Activated CD8-positive, alpha-beta T cell treated with anti-CD3 and anti-CD28 coated beads, Interleukin-2, amount 10 ng/mL, durations not matched to agents 7 days and 5 days (primary cell): Measurements from ENCODE around the gene TRMT2A. TPM values are rescaled to one million over a fixed set of nuclear protein-coding genes. Genes with fewer than 3 reads are reported as not detected.
A peak's percentile ranks its signal among the peaks of the same experiment; 100 is the strongest.

Experiments
- ATAC-seq: fragments of 150-1000 bp; cut with Tn5 transposase; one replicate; pipeline ENCODE4 v1.10.0; 2021; ENCODE audit warnings: moderate library complexity
- CTCF ChIA-PET: fragments of 350-600 bp; sonication (Branson Sonifier 250); formaldehyde crosslinking; loops from one replicate; lab custom pipeline; 2021; ENCODE audit warnings: antibody characterized with exemption; lab: Charles Lee
- POLR2A ChIA-PET: fragments of 350-600 bp; sonication (Branson Sonifier 250); formaldehyde crosslinking; loops from one replicate; lab custom pipeline; 2021; ENCODE audit warnings: antibody characterized with exemption; lab: Charles Lee
- DNase-seq: peaks from one replicate; pipeline ENCODE4 v3.0.0-alpha.2; 2020
- H3K27ac Mint-ChIP-seq: one replicate; pipeline ENCODE4 v1.8.0; 2021; ENCODE audit warnings: mild to moderate bottlenecking, mixed read lengths
- H3K27me3 Mint-ChIP-seq: one replicate; pipeline ENCODE4 v1.8.0; 2021; ENCODE audit warnings: low read depth, mixed read lengths
- H3K36me3 Mint-ChIP-seq: one replicate; pipeline ENCODE4 v1.8.0; 2021; ENCODE audit warnings: low read depth, mixed read lengths
- H3K4me1 Mint-ChIP-seq: one replicate; pipeline ENCODE4 v1.8.0; 2021; ENCODE audit warnings: low read depth, mixed read lengths
- H3K4me3 Mint-ChIP-seq: one replicate; pipeline ENCODE4 v1.8.0; 2021; ENCODE audit warnings: mild to moderate bottlenecking, mixed read lengths
- H3K9me3 Mint-ChIP-seq: one replicate; pipeline ENCODE4 v1.8.0; 2022; ENCODE audit warnings: mixed read lengths; ENCODE audit not compliant: insufficient read depth
- total RNA-seq, 2 experiments: library from RNA; stranded (reverse); gene quantifications; one replicate each; pipeline ENCODE4 v1.2.3, GENCODE V29; 2021

Gene TRMT2A
- total RNA-seq, 2 experiments from 2014 or later, result 92.1 to 102 TPM

DNA sequence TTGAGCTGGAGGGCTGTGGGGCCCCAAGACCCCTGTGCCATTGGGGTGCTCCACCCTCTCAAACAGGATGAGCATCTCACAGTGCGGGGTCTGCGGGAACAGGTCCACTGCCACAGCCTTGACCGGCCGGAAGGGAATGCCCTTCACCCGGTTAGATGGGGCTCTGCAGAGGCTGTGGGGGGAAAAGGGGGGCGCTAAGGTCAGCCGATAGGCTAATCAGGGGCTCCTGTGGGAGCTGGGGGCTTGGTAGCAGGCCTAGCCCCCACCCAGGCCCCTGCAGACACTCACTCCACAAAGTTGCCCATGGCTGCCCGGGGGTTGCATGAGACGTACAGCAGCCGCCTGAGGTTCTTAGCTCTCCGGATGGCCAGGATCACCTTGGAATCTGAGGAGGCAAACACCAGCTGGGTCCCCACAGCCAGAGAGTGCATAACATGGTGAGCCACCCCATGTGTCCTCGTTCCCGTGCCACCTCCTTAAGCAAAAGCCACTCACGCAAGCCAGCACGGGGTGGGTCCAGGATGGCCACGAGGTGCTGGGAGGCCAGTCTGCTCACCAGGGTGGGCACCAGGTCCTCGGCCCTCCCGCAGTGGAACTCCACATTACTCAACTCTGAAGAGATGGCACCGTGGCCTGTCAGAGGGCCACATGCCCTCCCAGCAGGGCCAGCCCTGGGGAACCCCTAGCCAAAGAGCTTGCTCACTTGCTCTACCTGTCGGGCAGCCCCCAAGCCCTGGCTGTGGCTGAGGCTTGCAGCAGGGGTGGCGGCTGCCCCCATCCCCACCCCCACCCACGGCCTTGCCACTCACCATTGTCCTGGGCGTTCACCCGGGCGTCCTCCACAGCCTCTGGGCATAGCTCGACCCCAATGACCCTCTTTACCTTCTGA lies 4.2 kb downstream of the TRMT2A start:
- H3K36me3 Mint-ChIP-seq, result peaks cover 53% of the 10 kb centered on the region
- H3K27ac Mint-ChIP-seq, result peak overlapping the region; percentile 84
- H3K9me3 Mint-ChIP-seq, result no peaks in the 10 kb centered on the region
- H3K4me3 Mint-ChIP-seq, result no peak overlapping the region
- no peaks in the 10 kb centered on the region for H3K27me3 Mint-ChIP-seq
- DNase-seq, result no peak
- ATAC-seq, result no peak
- H3K4me1 Mint-ChIP-seq, result peaks cover 52% of the 10 kb centered on the region
- ChIA-PET CTCF (interaction anchor here (1.0 to 2.2 kb wide), 3 partner anchors 14 to 40 kb away, joined by 3 to 9 read pairs (median 6); no protein-coding TSS in a partner anchor), POLR2A (interaction anchor here (0.7 kb wide), 1 partner anchor 315 kb away, joined by 3 read pairs; no protein-coding TSS in a partner anchor)

DNA sequence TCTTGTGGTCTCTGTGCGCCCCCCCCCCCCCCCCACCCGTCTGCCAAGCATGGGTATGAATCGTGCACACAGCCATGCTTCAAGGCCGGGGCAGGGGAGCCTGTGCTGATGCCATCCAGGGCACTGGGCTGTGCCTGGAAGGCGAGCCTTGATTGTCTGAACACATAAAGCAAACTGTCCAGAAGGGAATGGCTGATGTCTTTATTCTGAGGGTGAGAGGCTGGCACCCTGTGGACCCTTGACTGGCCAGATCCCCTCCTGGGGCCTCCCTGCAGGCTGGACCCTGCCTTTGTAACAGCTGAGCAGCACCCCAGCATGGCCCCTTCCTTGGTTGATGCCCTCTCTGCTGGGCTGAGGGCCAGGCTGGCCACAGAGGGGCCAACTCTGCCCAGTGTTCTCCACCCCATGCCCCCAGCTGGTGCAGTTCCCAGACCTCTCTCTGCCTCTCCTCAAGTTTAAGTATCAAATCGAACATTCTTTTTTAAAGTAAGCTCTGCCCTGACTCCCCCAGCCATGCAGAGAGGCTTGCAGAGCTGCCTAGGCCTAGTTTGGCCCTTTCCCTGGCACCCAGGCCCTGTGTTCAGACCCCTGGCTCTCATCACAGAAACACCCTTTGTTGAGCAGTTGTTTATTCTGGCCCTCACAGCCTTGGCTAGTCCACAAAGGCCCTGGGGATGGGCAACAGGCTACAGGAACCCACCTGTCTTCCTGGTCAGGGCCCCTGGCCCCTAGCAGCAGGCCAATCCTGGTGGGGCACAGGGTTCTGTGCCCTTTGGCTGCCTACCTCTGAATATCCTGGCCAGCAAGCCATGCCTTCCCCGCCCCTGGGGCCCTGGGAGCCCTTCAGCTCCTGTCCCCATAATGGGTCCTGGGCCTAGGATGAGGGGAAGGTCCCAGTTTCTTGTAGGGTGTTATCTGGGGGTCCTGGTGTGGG lies 5.1 kb downstream of the TRMT2A start:
- ATAC-seq, result no peak
- peaks cover 60% of the 10 kb centered on the region for H3K36me3 Mint-ChIP-seq
- H3K4me3 Mint-ChIP-seq, result no peak overlapping the region
- H3K27ac Mint-ChIP-seq, result peak overlapping the region; percentile 84
- H3K27me3 Mint-ChIP-seq, result no peaks in the 10 kb centered on the region
- H3K9me3 Mint-ChIP-seq, result no peaks in the 10 kb centered on the region
- peaks cover 52% of the 10 kb centered on the region for H3K4me1 Mint-ChIP-seq
- ChIA-PET POLR2A (interaction anchor here (1.5 kb wide), 1 partner anchor 11 kb away, joined by 8 read pairs; no protein-coding TSS in a partner anchor), CTCF (interaction anchor here (0.7 to 2.2 kb wide), 8 partner anchors 10 to 92 kb away, joined by 3 to 12 read pairs (median 7); no protein-coding TSS in a partner anchor)
- DNase-seq, result no peak

DNA sequence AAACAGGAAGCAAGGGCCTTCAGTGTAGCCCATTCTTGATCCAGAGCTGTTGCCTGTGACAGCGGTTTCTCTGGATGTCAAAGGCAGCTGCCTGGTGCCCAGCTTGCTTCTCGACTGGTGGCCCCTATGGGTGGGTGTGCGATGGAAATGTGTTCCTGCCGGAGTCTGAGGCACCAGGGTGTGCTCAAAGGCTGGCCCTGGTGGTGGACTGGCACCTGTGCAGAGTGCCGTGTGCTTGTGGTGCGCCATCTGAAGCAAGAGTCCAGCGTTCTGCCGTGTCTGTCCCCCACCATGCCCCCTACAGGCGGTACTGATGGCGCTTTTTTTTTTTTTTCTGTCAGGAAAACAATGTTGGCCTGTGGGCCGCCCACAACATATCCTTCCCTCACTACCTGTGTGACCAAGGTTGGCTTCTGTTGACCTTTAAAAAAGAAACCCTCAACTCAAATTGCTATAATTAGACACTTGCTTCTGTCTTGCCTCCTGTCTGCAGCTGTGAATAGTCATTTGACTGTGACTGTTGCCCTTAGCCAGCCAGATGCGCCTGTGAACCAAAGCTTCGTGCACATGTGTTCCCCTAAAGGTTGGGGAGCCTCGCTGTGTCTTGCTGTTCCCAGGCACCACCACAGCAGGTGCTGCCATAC lies 5.9 kb downstream of the TRMT2A start:
- H3K36me3 Mint-ChIP-seq, result peaks cover 63% of the 10 kb centered on the region
- H3K9me3 Mint-ChIP-seq, result no peaks in the 10 kb centered on the region
- H3K4me1 Mint-ChIP-seq, result peaks cover 52% of the 10 kb centered on the region
- ChIA-PET POLR2A (interaction anchor here (0.8 to 1.5 kb wide), 2 partner anchors 9 to 10 kb away, joined by 3 to 8 read pairs; no protein-coding TSS in a partner anchor), CTCF (interaction anchor here (0.6 to 2.2 kb wide), 14 partner anchors 9 to 141 kb away, joined by 3 to 12 read pairs (median 4); no protein-coding TSS in a partner anchor)
- peak overlapping the region; percentile 88 for H3K27ac Mint-ChIP-seq
- DNase-seq (peak; percentile 63), ATAC-seq (peak; percentile 77)
- no peaks in the 10 kb centered on the region for H3K27me3 Mint-ChIP-seq
- H3K4me3 Mint-ChIP-seq, result peak overlapping the region; percentile 14

DNA sequence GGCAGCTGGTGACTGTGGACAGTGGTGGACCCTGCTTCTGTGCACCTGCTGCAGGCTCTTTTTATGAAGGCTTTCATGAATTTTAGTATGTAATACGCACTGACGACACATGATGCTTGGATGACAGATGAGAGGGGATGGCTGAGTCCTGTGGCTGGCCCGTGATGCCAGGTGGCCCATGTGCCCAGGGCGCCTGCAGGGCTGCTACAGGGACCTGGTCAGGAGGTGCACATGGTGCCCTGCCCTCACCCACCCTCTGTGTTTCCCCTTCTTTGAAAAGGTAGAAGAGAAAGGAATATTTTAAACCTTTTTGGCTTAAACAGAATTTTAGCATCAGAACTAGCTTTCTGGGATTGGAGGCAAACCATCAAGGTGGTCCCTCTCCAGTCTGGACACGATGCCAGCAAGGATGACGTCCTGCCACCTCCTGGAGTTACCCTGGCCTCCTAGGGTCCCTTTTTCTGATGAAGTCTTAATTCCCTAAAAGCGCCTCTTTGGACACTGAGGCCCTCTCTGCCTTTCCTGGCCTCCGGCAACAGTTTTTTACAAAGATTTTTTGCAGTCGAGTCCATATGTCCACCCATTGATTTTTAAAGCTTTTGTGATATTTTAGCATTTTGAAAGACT lies 6.6 kb downstream of the TRMT2A start:
- ATAC-seq (no peak), DNase-seq (no peak)
- Mint-ChIP-seq H3K27me3 (no peaks in the 10 kb centered on the region), H3K9me3 (no peaks in the 10 kb centered on the region), H3K27ac (peak overlapping the region; percentile 88), H3K36me3 (peaks cover 61% of the 10 kb centered on the region), H3K4me1 (peaks cover 47% of the 10 kb centered on the region), H3K4me3 (no peak overlapping the region)
- ChIA-PET CTCF (interaction anchor here (0.6 to 2.2 kb wide), 12 partner anchors 8 to 141 kb away, joined by 3 to 12 read pairs (median 4); no protein-coding TSS in a partner anchor), POLR2A (interaction anchor here (0.8 to 1.5 kb wide), 2 partner anchors 9 to 10 kb away, joined by 3 to 8 read pairs; no protein-coding TSS in a partner anchor)

DNA sequence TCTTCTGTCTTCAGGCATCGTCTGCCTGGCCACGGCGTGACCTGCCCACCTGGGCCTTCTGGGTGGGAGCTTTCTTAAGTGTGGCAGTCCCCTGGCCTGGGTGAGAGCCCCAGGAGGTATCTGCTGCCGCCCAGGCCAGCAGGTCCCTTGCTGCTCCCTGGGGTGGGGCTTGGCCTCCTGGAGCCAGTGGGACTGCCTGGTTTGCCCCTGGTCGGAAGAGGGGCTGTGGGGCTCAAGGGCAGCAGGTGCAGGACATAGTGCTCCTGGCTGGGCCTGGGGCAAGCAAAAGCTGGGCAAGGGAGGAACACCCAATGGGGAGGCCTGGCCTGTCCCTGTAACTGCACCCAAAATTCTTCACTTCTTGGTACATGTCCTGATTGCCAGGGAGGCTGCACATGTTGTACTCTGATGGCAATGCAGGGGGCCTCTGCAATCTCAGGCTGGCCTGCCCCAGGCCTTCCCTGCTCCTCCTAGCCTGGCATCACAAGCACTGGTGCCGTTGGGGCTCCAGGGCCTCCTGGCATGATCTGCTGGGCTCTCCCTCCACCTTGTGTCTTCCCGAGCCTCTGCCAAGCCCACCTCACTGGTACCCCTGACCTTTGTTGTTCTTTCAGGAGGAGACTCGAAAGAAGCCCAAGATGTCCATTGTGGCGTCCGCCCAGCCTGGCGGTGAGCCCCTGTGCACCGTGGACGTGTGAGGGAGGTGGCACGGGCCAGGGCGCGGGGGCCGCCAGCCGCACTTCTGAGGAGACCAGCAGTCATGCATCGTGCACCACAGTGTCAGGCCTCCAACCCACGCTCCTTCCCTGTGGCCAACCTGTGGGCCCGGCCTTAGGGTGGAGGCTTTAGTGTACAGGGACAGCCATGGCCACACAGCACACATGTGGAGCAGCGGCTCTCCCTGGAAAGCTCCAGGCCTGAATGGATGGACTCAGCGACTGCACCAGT lies 7.3 kb downstream of the TRMT2A start:
- DNase-seq (no peak), ATAC-seq (no peak)
- Mint-ChIP-seq H3K36me3 (peaks cover 60% of the 10 kb centered on the region), H3K27me3 (no peaks in the 10 kb centered on the region), H3K27ac (peak overlapping the region; percentile 46), H3K4me3 (no peak overlapping the region), H3K9me3 (no peaks in the 10 kb centered on the region), H3K4me1 (peaks cover 45% of the 10 kb centered on the region)
- POLR2A ChIA-PET, result interaction anchor here (1.2 to 1.3 kb wide), 2 partner anchors 8 to 11 kb away, joined by 3 to 5 read pairs; partner anchors contain the start of gene TRMT2A
- CTCF ChIA-PET, result interaction anchor here (0.9 to 1.9 kb wide), 7 partner anchors 8 to 144 kb away, joined by 3 to 12 read pairs (median 6); partner anchors contain the start of gene TRMT2A

DNA sequence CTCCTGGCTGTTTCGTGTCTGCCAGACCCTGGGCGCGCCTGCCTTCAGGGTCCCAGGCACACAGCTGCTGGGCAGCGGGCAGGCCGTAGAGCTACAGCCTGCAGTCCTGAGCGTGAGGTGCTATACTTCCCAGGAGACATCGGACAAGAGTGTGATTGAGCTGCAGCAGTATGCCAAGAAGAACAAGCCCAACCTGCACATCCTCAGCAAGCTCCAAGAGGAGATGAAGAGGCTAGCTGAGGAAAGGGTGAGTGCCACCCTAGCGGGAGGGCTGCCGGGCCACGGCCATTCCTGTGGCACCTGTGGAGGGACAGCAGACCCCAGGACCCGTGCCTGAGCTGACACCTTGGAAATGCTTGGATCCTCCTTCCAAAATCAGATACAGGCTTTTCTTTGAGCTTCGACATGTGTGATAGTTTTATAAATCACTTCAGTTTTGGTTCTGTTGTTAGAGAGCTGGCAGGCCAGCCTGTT lies 8.2 kb downstream of the TRMT2A start:
- no peak for DNase-seq
- Mint-ChIP-seq H3K27ac (peak overlapping the region; percentile 65), H3K27me3 (no peaks in the 10 kb centered on the region), H3K36me3 (peaks cover 58% of the 10 kb centered on the region), H3K9me3 (no peaks in the 10 kb centered on the region), H3K4me3 (no peak overlapping the region), H3K4me1 (peaks cover 38% of the 10 kb centered on the region)
- ChIA-PET POLR2A (interaction anchor here (1.1 to 1.4 kb wide), 4 partner anchors 8 to 29 kb away, joined by 3 to 5 read pairs (median 3); partner anchors contain the start of gene TRMT2A), CTCF (interaction anchor here (0.9 to 1.5 kb wide), 5 partner anchors 9 to 143 kb away, joined by 3 to 6 read pairs (median 3); partner anchors contain the start of gene TRMT2A)
- ATAC-seq, result no peak

DNA sequence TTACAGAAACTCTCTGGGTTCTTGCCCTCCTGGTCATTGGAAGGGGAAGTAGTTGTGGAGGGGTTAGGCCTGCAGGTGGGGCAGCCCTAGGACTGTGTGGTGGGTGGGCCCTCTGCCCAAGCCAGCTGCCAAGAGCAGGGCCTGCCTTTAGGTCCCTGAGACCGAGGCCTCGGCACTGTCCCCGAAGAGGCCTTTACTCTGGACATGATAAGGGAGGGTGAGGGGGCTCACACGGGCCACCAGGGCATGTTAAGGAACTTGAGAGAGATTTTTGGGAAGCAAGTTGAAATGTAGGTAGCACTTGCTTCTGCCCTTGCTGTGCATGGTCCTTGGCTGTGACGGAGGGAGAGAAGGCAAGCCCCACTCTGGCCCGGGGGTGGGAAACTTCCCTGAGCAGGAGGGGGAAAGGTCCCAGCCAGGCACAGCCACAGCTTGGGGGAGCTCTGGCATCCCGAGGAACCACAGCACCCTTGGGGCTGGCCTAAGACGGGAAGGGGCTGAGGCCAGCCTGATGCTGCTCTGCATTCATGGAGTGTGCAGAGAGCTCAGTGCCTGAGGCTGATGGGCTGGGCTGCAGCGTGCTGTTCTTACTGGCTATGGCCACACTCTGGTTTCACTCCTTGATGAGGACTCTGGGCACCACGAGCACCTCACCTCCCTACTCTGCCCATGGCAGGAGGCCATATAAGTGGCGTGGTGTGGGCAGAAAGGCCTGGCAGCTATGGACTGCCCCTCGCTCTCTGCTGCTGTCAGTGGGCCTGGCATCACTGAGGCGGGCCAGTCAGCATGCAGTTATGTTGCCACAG lies 8.9 kb downstream of the TRMT2A start:
- DNase-seq (no peak), ATAC-seq (no peak)
- ChIA-PET POLR2A (interaction anchor here (1.1 to 1.4 kb wide), 4 partner anchors 9 to 29 kb away, joined by 3 to 5 read pairs (median 3); partner anchors contain the start of gene TRMT2A), CTCF (interaction anchor here (0.9 to 1.5 kb wide), 5 partner anchors 9 to 142 kb away, joined by 3 to 6 read pairs (median 3); partner anchors contain the start of gene TRMT2A)
- H3K9me3 Mint-ChIP-seq, result no peaks in the 10 kb centered on the region
- H3K36me3 Mint-ChIP-seq, result peaks cover 61% of the 10 kb centered on the region
- peaks cover 33% of the 10 kb centered on the region for H3K4me1 Mint-ChIP-seq
- H3K27me3 Mint-ChIP-seq, result no peaks in the 10 kb centered on the region
- H3K27ac Mint-ChIP-seq, result peak overlapping the region; percentile 65
- no peak overlapping the region for H3K4me3 Mint-ChIP-seq

DNA sequence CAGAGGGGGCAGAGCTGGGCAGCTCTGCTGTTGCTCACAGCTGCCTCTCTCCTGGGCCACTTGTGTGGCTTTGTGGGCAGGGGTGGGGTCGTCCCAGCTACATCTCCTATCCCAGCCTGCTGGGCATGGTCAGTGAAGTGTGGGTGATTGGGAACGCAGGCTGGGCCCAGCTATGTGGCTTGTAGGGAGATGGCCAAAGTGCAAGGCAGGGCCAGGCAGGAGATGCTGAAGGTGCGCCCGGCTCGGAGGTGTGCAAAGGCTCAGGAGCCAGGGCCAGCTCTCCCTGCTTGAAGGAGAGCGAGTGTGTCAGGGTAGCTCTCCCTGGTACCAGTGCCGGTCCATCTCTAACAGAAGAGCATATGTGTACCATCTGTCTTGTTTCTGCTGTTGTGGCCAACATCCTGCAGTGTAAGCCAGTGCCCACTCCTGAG lies 9.5 kb downstream of the TRMT2A start:
- POLR2A ChIA-PET, result interaction anchor here (1.1 kb wide), 1 partner anchor 28 kb away, joined by 3 read pairs; no protein-coding TSS in a partner anchor
- ATAC-seq (no peak), DNase-seq (no peak)
- Mint-ChIP-seq H3K27ac (peak overlapping the region; percentile 60), H3K36me3 (peaks cover 61% of the 10 kb centered on the region), H3K4me3 (no peak overlapping the region), H3K4me1 (peaks cover 29% of the 10 kb centered on the region), H3K27me3 (no peaks in the 10 kb centered on the region), H3K9me3 (no peaks in the 10 kb centered on the region)
- CTCF ChIA-PET, result interaction anchor here (1.5 kb wide), 1 partner anchor 10 kb away, joined by 6 read pairs; the partner anchor contains the start of gene TRMT2A

DNA sequence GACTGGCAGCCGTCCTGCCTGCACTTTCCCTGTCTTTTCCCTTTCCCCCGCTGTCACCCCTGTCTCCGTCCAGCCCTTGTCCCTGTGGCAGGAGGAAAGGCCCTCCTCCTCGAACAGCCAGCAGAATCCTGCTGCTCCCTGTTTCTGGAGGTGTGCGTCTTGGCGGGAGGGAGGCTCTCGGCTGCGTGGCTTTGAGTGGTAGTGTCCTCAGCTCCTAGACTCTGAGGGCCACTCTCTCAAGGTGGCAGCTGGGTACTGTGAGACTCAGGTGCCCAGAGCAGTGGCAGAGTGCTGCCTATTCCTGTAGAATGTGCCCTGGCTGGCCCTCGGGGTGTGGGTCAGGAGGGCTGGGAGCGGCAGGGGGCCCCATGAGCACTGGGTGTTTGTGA lies 10.2 kb downstream of the TRMT2A start:
- no peak for DNase-seq

More for the DNA sequence above, 10.2 kb downstream of the TRMT2A start:
- H3K9me3 Mint-ChIP-seq, result no peaks in the 10 kb centered on the region
- no peak overlapping the region for H3K4me3 Mint-ChIP-seq
- ATAC-seq, result no peak
- POLR2A ChIA-PET, result no interaction called here
- CTCF ChIA-PET, result no interaction called here
- peaks cover 60% of the 10 kb centered on the region for H3K36me3 Mint-ChIP-seq
- peaks cover 29% of the 10 kb centered on the region for H3K4me1 Mint-ChIP-seq
- H3K27ac Mint-ChIP-seq, result no peak overlapping the region
- H3K27me3 Mint-ChIP-seq, result no peaks in the 10 kb centered on the region
